Activated CD8-positive, alpha-beta memory T cell treated with anti-CD3 and anti-CD28 coated beads, Interleukin-2, amount 50 U/mL, for 48 hours (primary cell): ENCODE data around the gene LZTS2.
A peak's percentile ranks its signal among the peaks of the same experiment; 100 is the strongest.
"Not testable (repeated sequence)": the region's sequence is repeated elsewhere in the genome, so short reads cannot be mapped to it uniquely, and the experiment has no call there.

ENCODE experiments used
- DNase-seq: peaks from one replicate; pipeline ENCODE4 v3.0.0-alpha.2; 2020

LZTS2 gene

DNA sequence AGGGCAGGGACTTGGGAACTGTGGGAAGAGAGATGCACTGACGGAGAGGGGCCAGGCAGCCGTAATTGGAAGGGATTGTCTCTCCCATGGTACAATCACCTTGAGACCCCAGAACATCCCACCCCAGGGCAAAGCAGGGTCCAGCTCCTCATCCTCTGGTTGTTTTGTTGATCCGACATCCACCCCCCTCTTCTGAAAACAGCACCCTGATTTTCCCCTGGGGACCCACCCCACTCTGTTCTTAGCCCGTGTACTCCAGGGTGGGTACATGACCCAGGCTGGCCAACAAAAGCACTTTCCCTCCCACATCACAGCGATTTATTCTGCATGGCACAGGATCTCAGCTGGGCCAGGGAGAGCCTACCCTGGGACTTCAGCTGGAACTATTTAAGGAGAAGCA, 17.2 kb downstream of the LZTS2 start:
- DNase-seq = no peak

GRCh38 chr10:101018118-101018599, 18.6 kb downstream of the LZTS2 start:
- no peak for DNase-seq

- peak; percentile 93 for DNase-seq
Measured at GRCh38 chr10:101018600-101019439, 19.2 kb downstream of the LZTS2 start.

- no peak for DNase-seq
Measured at GRCh38 chr10:101019440-101019703, 19.8 kb downstream of the LZTS2 start.

DNA sequence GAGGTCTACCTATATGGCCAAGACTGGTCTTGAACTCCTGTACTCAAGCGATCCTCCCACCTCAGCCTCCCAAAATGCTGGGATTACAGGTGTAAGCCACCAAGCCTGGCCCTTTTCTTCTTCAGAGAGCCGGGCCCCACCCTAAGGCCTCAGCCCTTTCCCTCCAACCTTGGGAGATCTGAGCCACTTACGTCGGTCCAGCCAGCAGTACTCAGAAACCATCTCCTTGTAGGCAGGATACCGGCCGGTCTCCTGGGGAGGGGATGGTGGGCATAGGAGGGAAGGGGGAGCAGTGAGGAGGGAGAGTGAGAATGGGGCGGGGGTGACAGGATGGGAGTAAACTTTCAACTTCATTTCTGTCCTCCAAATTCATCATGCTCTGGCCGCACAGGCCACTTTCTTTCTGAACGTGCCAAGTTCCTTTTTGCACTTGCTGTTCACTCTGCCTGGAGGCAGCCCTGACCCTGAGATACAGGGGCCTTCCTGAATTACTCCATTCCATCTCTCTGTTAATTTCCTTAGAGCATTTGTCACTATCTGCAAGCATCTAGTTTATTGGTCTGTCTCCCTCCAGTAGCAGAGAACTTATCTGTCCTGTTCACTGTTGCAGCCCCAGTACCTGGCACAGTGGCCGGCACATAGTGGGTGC, 20.9 kb downstream of the LZTS2 start:
- no peak for DNase-seq

DNA sequence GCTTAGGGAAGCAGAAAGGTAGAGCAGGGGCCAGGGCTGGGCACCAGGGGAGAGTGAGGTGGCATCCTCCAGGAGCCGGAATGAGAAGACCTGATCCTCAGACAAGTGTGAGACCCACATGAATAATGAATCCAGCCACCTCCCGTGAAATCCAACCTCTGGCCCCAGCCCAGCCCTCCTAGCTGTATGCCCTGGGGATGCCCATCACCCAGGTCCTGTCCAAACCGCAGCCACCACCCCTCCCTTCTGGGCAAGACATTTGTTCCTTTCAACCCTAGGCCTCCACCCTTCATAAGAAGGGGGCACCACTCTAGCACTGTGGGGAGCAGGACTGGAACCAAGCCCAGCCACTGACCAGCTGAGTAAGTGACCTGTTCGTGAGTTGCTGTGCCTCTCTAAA, 21.6 kb downstream of the LZTS2 start:
- no peak for DNase-seq

- no peak for DNase-seq
Measured at GRCh38 chr10:101021692-101022251, 22.2 kb downstream of the LZTS2 start.

GRCh38 chr10:101022967-101023705, 23.5 kb downstream of the LZTS2 start:
- no peak for DNase-seq

DNA sequence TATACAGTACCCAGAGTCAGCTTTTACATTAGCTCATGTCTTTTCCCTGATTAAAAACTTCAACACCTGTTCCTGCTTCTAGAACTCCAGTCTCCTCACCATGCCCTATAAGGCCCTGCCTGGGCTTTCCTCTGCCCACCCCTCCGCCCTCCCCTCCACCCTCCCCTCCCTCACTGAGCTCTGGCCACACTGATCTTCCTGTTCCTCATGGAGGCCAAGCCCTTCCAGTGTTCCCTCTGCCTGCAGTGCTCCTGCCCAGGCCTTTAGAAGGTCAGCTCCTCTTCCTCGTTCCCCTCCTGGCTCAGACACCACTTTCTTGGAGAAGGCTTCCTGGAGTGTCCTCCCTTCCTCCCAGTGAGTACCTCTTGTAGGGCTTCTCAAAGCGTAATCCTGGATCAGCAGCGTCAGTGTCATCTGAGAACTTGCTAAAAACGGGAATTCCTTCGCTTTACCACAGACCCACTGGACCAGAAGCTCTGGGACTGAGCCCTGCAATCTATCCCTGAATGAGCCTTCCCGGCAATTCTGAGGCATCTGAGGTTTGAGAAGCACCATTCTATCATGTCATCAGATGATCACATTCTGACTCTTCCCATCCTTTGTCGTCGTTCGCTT, 27.6 kb downstream of the LZTS2 start:
- DNase-seq = no peak

GRCh38 chr10:101028446-101029337, 29.1 kb downstream of the LZTS2 start:
- no peak for DNase-seq

GRCh38 chr10:101029520-101030295, 30.1 kb downstream of the LZTS2 start:
- no peak for DNase-seq

DNA sequence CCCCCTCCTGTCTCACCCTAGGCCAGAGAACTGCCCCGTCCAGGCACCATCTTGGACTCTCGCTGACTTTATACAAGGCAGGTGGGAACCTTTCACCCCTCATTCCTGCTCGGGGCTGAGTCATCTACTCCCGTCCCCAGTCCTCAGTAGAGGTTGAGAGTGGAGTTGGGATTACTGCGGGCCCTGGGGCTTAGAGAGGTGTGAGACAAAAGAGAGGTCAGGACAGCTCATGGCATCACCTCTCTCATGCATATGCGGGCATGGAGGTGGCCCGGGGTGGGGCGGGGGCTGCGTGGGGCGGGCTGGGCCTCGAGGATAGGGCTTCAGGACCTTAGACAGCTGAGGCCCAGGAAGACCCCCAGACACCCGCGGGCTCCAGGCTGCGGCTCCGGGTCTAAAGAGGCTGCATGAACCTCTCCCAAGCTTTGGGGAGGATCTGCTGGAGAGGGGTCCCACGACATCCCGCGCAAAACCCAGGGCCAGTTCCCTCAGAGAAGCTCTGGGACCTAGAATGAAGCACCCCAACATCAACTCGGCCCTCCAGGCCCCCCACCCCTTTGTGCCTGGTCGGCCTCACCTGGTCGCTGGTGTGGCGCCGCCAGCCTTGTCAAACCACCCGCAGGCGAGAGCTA, 31.0 kb downstream of the LZTS2 start:
- no peak for DNase-seq

- DNase-seq = peak; percentile 98
Measured at GRCh38 chr10:101031128-101031795, 31.7 kb downstream of the LZTS2 start, which contains the start of the genes PDZD7 and SFXN3. Gene PDZD7 (minus strand): TSS chr10:101031129. CDS start chr10:101030219, 910 bp downstream. Gene SFXN3 (plus strand): TSS chr10:101031234. CDS start chr10:101034695, 3,461 bp downstream.

- DNase-seq = peak; percentile 84
Measured at GRCh38 chr10:101031796-101032636, 32.4 kb downstream of the LZTS2 start.

DNA sequence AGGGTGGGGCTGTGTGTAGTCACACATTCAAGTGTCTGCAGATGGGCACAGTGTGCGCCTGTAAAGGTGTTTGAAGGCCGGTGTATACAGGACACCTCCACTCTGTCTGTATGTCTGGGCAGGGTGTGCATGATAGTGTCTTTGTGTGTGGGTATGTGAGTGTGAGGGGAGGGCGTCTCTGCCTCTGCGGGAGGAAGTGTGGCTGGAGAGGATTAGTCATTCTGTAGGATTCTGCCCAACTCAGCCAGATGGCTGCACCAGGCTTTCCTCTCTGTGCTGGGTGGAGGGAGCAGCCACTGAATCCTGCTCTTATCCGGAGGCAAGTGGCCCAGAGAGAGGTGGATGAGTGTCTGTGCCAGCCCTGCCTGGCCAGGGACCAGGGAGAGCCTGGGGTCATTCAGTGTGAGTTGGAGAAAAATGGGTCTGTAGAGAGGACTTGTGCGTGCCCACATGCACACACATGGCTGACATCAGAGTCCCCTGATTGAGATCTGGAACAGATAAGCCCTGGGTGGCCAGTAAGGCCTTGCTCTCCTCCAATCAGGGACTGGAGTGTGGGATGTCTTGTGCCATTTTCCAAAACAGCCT, 33.1 kb downstream of the LZTS2 start:
- peak; percentile 76 for DNase-seq

GRCh38 chr10:101033276-101033675, 33.7 kb downstream of the LZTS2 start:
- DNase-seq = no peak

- DNase-seq = not testable (repeated sequence)
Measured at GRCh38 chr10:101034404-101034803, 34.8 kb downstream of the LZTS2 start.

- no peak for DNase-seq
Measured at GRCh38 chr10:101035314-101035713, 35.7 kb downstream of the LZTS2 start.
